ENCODE measurements around the gene UNC80. TPM values are rescaled to one million over a fixed set of nuclear protein-coding genes. Genes with fewer than 3 reads are reported as not detected.

Gene UNC80
- total and polyA plus RNA-seq, 2 donors (not counting 1 experiment from before 2014, with no cell fraction given) = under 0.01 TPM; not detected in 1

GRCh38 chr2:210020138-210020537, 248.5 kb downstream of the UNC80 start:
- Histone ChIP-seq H3K27ac (ENCODE audit: insufficient read depth, low read length) (no peak overlapping the region), H3K4me2 (ENCODE audit: extremely low read depth, insufficient read depth, low read length) (no peak overlapping the region), H4K20me1 (ENCODE audit: control insufficient read depth, extremely low read depth, insufficient read depth, low read length) (no peaks in the 10 kb centered on the region), H3K4me3 (replicated peaks in 1 of 4; ENCODE audit: control extremely low read depth in 1 of 4, insufficient read depth in 1 of 4, low read depth in 3 of 4, low read length in 4 of 4) (no peak overlapping the region), H3K9me3 (ENCODE audit: control insufficient read depth, insufficient read depth, low read depth, low read length) (no peaks in the 10 kb centered on the region), H3K9ac (ENCODE audit: insufficient read depth, low read length) (no peak overlapping the region), H3K79me2 (ENCODE audit: control insufficient read depth, insufficient read depth, low read length) (no peaks in the 10 kb centered on the region), H3K36me3 (ENCODE audit: control insufficient read depth, insufficient read depth, low read length) (peaks cover 5% of the 10 kb centered on the region), H2AFZ (ENCODE audit: low read length) (no peak overlapping the region), H3K27me3 (ENCODE audit: control insufficient read depth, insufficient read depth, low read length) (no peaks in the 10 kb centered on the region), H3K4me1 (ENCODE audit: control insufficient read depth, extremely low read depth, insufficient read depth, low read length) (no peaks in the 10 kb centered on the region)
- no peak for DNase-seq (ENCODE audit: low read depth in 2 of 2)
- TF ChIP-seq CTCF (conservative IDR thresholded peaks at IDR 0.05 in 1 of 2, IDR thresholded peaks at IDR 0.05 in 1 of 2; ENCODE audit: low read depth in 1 of 2, low read length in 2 of 2) = no peak
- TF ChIP-seq EZH2 (IDR thresholded peaks at IDR 0.05; ENCODE audit: low read length, missing control alignments) = no peak

- Histone ChIP-seq H3K27ac (ENCODE audit: insufficient read depth, low read length) (no peak overlapping the region), H3K9ac (ENCODE audit: insufficient read depth, low read length) (no peak overlapping the region), H3K79me2 (ENCODE audit: control insufficient read depth, insufficient read depth, low read length) (no peaks in the 10 kb centered on the region), H3K4me3 (replicated peaks in 1 of 4; ENCODE audit: control extremely low read depth in 1 of 4, insufficient read depth in 1 of 4, low read depth in 3 of 4, low read length in 4 of 4) (no peak overlapping the region), H3K27me3 (ENCODE audit: control insufficient read depth, insufficient read depth, low read length) (no peaks in the 10 kb centered on the region), H3K4me1 (ENCODE audit: control insufficient read depth, extremely low read depth, insufficient read depth, low read length) (no peaks in the 10 kb centered on the region), H3K36me3 (ENCODE audit: control insufficient read depth, insufficient read depth, low read length) (peaks cover 5% of the 10 kb centered on the region), H3K4me2 (ENCODE audit: extremely low read depth, insufficient read depth, low read length) (no peak overlapping the region), H4K20me1 (ENCODE audit: control insufficient read depth, extremely low read depth, insufficient read depth, low read length) (no peaks in the 10 kb centered on the region), H3K9me3 (ENCODE audit: control insufficient read depth, insufficient read depth, low read depth, low read length) (no peaks in the 10 kb centered on the region), H2AFZ (ENCODE audit: low read length) (no peak overlapping the region)
- TF ChIP-seq EZH2 (IDR thresholded peaks at IDR 0.05; ENCODE audit: low read length, missing control alignments) (no peak), CTCF (conservative IDR thresholded peaks at IDR 0.05 in 1 of 2, IDR thresholded peaks at IDR 0.05 in 1 of 2; ENCODE audit: low read depth in 1 of 2, low read length in 2 of 2) (no peak)
- no peak for DNase-seq (ENCODE audit: low read depth in 2 of 2)
These were observed 251.2 kb downstream of the UNC80 start for GRCh38 chr2:210022824-210023223.

GRCh38 chr2:210027608-210028007, 256.0 kb downstream of the UNC80 start:
- H3K4me3 ChIP-seq (replicated peaks in 1 of 4; ENCODE audit: control extremely low read depth in 1 of 4, insufficient read depth in 1 of 4, low read depth in 3 of 4, low read length in 4 of 4) = no peak overlapping the region
- H3K27ac ChIP-seq (ENCODE audit: insufficient read depth, low read length) = no peak overlapping the region
- TF ChIP-seq CTCF (conservative IDR thresholded peaks at IDR 0.05 in 1 of 2, IDR thresholded peaks at IDR 0.05 in 1 of 2; ENCODE audit: low read depth in 1 of 2, low read length in 2 of 2) = no peak
- TF ChIP-seq EZH2 (IDR thresholded peaks at IDR 0.05; ENCODE audit: low read length, missing control alignments) = no peak
- no peaks in the 10 kb centered on the region for H3K79me2 ChIP-seq (ENCODE audit: control insufficient read depth, insufficient read depth, low read length)
- H3K36me3 ChIP-seq (ENCODE audit: control insufficient read depth, insufficient read depth, low read length) = no peaks in the 10 kb centered on the region
- no peaks in the 10 kb centered on the region for H3K9me3 ChIP-seq (ENCODE audit: control insufficient read depth, insufficient read depth, low read depth, low read length)
- H3K9ac ChIP-seq (ENCODE audit: insufficient read depth, low read length) = no peak overlapping the region
- H3K4me1 ChIP-seq (ENCODE audit: control insufficient read depth, extremely low read depth, insufficient read depth, low read length) = no peaks in the 10 kb centered on the region
- no peak overlapping the region for H3K4me2 ChIP-seq (ENCODE audit: extremely low read depth, insufficient read depth, low read length)
- H2AFZ ChIP-seq (ENCODE audit: low read length) = no peak overlapping the region
- H3K27me3 ChIP-seq (ENCODE audit: control insufficient read depth, insufficient read depth, low read length) = no peaks in the 10 kb centered on the region
- H4K20me1 ChIP-seq (ENCODE audit: control insufficient read depth, extremely low read depth, insufficient read depth, low read length) = no peaks in the 10 kb centered on the region
- no peak for DNase-seq (ENCODE audit: low read depth in 2 of 2)
